KOPT-K1 (cell line): ENCODE measurements around the gene TIAL1.

Experiments used
- H3K27ac ChIP-seq: fragments of 200-600 bp; sonication (generic); 2 replicates; pipeline ENCODE4 v1.5.1; 2016; ENCODE audit warnings: antibody characterized with exemption, mild to moderate bottlenecking, low read depth, low read length; ENCODE audit not compliant: poor library complexity, severe bottlenecking
- H3K36me3 ChIP-seq: fragments of 200-600 bp; sonication (generic); 2 replicates; pipeline ENCODE4 v1.5.1; 2017; ENCODE audit warnings: antibody characterized with exemption, mild to moderate bottlenecking, low read length, moderate library complexity; ENCODE audit not compliant: insufficient read depth
- H3K9me3 ChIP-seq: fragments of 200-600 bp; sonication (generic); 2 replicates; pipeline ENCODE4 v1.5.1; 2017; ENCODE audit warnings: antibody characterized with exemption, low read length, mild to moderate bottlenecking; ENCODE audit not compliant: insufficient read depth, poor library complexity, severe bottlenecking

TIAL1 gene

GRCh38 chr10:119596537-119597404 is at the start of gene TIAL1:
TIAL1 (minus strand) TSS chr10:119596964; CDS start chr10:119596465, 499 bp downstream.
- Histone ChIP-seq H3K9me3 (no peaks in the 10 kb centered on the region), H3K27ac (peak within 1 kb of the TSS; percentile 94)

GRCh38 chr10:119644994-119645393 is 48.2 kb upstream of the TIAL1 start:
- Histone ChIP-seq H3K36me3 (no peaks in the 10 kb centered on the region), H3K27ac (no peak overlapping the region), H3K9me3 (peaks cover 8% of the 10 kb centered on the region)

More at GRCh38 chr10:119596537-119597404, at the start of gene TIAL1:
- H3K36me3 ChIP-seq = peaks cover 22% of the 10 kb centered on the region

- H3K9me3 ChIP-seq = peaks cover 8% of the 10 kb centered on the region
- no peak overlapping the region for H3K27ac ChIP-seq
- H3K36me3 ChIP-seq = no peaks in the 10 kb centered on the region
These were observed 47.5 kb upstream of the TIAL1 start for GRCh38 chr10:119644205-119644814.

- Histone ChIP-seq H3K9me3 (peaks cover 8% of the 10 kb centered on the region), H3K27ac (no peak overlapping the region), H3K36me3 (no peaks in the 10 kb centered on the region)
These were observed 46.8 kb upstream of the TIAL1 start for GRCh38 chr10:119643306-119644204.

- Histone ChIP-seq H3K36me3 (no peaks in the 10 kb centered on the region), H3K9me3 (peaks cover 8% of the 10 kb centered on the region), H3K27ac (no peak overlapping the region)
These were observed 45.9 kb upstream of the TIAL1 start for GRCh38 chr10:119642556-119643111.

GRCh38 chr10:119640875-119641526 is 44.2 kb upstream of the TIAL1 start:
- Histone ChIP-seq H3K27ac (no peak overlapping the region), H3K9me3 (peaks cover 8% of the 10 kb centered on the region), H3K36me3 (no peaks in the 10 kb centered on the region)

- no peaks in the 10 kb centered on the region for H3K36me3 ChIP-seq
- no peak overlapping the region for H3K27ac ChIP-seq
- H3K9me3 ChIP-seq = peaks cover 8% of the 10 kb centered on the region
These were observed 43.6 kb upstream of the TIAL1 start for GRCh38 chr10:119640384-119640783.

- H3K9me3 ChIP-seq = no peaks in the 10 kb centered on the region
- H3K36me3 ChIP-seq = no peaks in the 10 kb centered on the region
- H3K27ac ChIP-seq = no peak overlapping the region
These were observed 42.2 kb upstream of the TIAL1 start for GRCh38 chr10:119638982-119639381.

- Histone ChIP-seq H3K9me3 (no peaks in the 10 kb centered on the region), H3K27ac (no peak overlapping the region), H3K36me3 (no peaks in the 10 kb centered on the region)
These were observed 40.9 kb upstream of the TIAL1 start for GRCh38 chr10:119637631-119638030.

GRCh38 chr10:119634219-119634544 is 37.4 kb upstream of the TIAL1 start:
- Histone ChIP-seq H3K9me3 (no peaks in the 10 kb centered on the region), H3K36me3 (no peaks in the 10 kb centered on the region), H3K27ac (no peak overlapping the region)

- Histone ChIP-seq H3K36me3 (no peaks in the 10 kb centered on the region), H3K9me3 (no peaks in the 10 kb centered on the region), H3K27ac (no peak overlapping the region)
These were observed 36.9 kb upstream of the TIAL1 start for GRCh38 chr10:119633538-119634218.

GRCh38 chr10:119630300-119630699 is 33.5 kb upstream of the TIAL1 start:
- Histone ChIP-seq H3K27ac (no peak overlapping the region), H3K36me3 (no peaks in the 10 kb centered on the region), H3K9me3 (no peaks in the 10 kb centered on the region)

- Histone ChIP-seq H3K27ac (no peak overlapping the region), H3K9me3 (no peaks in the 10 kb centered on the region), H3K36me3 (no peaks in the 10 kb centered on the region)
These were observed 29.0 kb upstream of the TIAL1 start for GRCh38 chr10:119625570-119626280.

GRCh38 chr10:119621078-119621384 is 24.3 kb upstream of the TIAL1 start:
- Histone ChIP-seq H3K9me3 (no peaks in the 10 kb centered on the region), H3K27ac (no peak overlapping the region)

More at GRCh38 chr10:119621078-119621384, 24.3 kb upstream of the TIAL1 start:
- H3K36me3 ChIP-seq = no peaks in the 10 kb centered on the region
